Measurements from ENCODE around the gene VRK2.

DNA sequence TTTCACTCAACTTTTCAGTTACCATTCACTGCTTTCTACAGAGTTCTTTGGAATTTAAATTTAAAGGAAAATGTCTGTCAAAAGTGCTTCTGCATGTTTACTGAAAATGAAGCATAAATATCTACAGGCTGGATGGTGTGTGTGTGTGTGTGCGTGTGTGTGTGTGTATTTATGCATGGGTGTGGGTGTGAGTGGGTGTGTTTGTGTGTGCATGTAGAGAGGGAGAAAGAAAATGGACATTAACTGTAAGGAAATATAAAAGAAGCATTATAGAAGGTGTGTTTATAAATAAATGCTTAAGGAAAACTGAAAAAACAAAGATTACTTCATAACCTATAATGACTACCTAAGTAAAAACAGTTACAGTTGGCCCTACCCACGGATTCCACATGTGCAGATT is 151.3 kb downstream of the VRK2 start:
- TF ChIP-seq, protein P1, sequence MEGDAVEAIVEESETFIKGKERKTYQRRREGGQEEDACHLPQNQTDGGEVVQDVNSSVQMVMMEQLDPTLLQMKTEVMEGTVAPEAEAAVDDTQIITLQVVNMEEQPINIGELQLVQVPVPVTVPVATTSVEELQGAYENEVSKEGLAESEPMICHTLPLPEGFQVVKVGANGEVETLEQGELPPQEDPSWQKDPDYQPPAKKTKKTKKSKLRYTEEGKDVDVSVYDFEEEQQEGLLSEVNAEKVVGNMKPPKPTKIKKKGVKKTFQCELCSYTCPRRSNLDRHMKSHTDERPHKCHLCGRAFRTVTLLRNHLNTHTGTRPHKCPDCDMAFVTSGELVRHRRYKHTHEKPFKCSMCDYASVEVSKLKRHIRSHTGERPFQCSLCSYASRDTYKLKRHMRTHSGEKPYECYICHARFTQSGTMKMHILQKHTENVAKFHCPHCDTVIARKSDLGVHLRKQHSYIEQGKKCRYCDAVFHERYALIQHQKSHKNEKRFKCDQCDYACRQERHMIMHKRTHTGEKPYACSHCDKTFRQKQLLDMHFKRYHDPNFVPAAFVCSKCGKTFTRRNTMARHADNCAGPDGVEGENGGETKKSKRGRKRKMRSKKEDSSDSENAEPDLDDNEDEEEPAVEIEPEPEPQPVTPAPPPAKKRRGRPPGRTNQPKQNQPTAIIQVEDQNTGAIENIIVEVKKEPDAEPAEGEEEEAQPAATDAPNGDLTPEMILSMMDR (IDR thresholded peaks at IDR 0.05; ENCODE audit: borderline replicate concordance, extremely low read depth, low read length, poor library complexity, severe bottlenecking) = no peak
- TF ChIP-seq EZH2 (IDR thresholded peaks at IDR 0.05; ENCODE audit: borderline replicate concordance, low read depth, low read length, severe bottlenecking) = no peak

Measured in DND-41 (cell line).